ENCODE data around the gene HAGHL.
"Not testable (repeated sequence)": the region's sequence is repeated elsewhere in the genome, so short reads cannot be mapped to it uniquely, and the experiment has no call there.

Gene HAGHL

DNA sequence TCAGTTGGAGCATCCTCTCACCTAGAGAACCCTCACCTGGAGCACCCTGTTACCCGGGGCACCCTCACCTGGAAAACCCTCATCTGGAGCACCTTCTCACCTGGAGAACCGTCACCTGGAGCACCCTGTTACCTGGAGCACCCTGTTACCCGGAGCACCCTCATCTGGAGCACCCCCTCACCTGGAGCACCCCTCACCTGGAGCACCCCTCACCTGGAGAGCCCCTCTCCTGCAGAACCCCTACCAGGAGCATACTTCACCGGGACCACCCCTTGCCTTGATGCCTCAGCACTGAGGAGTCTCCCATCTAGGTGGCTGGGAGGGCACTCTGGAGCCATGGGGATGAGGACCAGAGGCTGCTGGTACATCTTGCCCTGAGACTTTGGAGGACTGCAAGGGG is 17.9 kb upstream of the HAGHL start:
- DNase-seq (ENCODE audit: low spot score in 2 of 2), result no peak
- H3K27me3 ChIP-seq (ENCODE audit: low read depth), result peaks cover 18% of the 10 kb centered on the region
- H3K36me3 ChIP-seq (replicated peaks), result no peaks in the 10 kb centered on the region
- H3K4me3 ChIP-seq, result no peak overlapping the region
- H3K9me3 ChIP-seq, result no peaks in the 10 kb centered on the region
- in situ Hi-C loops (cut with MboI; ENCODE audit: low sequenced_read_pairs), result no loop called here
- peaks cover 4% of the 10 kb centered on the region; the same call in 1 of the 2 replicates for H3K4me1 ChIP-seq

DNA sequence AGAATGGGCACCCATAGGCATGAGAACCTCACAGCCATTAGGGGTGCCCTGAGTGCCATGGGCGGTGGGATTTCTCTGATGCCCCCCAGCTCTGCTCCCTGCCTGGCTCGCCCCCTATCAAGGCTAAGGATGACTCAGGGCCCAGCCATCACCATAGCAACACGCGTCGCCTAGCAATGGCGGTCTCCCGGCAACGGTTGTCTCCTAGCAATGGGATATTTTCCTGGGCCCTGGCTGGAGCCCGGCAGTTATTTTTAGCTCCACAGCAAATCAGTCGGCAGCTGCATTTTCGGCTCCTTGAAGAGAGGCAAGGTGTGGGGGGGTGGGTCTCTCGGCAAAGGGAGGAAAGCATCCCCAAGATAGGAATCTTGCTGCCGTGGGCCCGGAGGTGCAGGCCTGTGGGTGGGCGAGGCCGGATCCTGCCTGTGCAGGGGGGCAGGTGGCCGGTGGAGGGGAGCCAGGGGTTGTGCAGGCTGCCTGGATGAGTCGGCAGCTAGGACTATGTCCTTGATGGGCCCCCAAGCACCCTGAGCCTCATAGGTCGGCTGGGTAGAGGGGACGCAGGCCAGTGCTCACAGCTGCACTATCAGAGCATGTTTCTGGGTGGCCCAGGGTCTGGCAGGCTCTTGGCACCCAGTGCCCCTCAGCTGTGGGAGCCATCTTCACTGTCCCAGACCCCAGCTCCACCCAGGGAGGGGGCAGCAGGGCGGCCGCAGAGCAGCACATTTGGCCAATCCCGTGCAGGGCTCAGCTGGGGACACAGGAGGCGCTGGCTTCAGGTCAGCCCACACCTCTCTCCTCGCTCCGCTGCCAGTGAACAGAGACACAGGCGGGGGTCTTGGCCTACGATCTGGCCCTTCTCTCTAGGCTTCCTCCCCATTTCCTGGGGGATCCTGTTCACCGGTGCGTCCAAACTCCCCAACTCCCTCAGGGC is 17.1 kb upstream of the HAGHL start:
- no peaks in the 10 kb centered on the region for H3K36me3 ChIP-seq (replicated peaks)
- in situ Hi-C loops (cut with MboI; ENCODE audit: low sequenced_read_pairs), result no loop called here
- H3K27me3 ChIP-seq (ENCODE audit: low read depth), result peaks cover 18% of the 10 kb centered on the region

DNA sequence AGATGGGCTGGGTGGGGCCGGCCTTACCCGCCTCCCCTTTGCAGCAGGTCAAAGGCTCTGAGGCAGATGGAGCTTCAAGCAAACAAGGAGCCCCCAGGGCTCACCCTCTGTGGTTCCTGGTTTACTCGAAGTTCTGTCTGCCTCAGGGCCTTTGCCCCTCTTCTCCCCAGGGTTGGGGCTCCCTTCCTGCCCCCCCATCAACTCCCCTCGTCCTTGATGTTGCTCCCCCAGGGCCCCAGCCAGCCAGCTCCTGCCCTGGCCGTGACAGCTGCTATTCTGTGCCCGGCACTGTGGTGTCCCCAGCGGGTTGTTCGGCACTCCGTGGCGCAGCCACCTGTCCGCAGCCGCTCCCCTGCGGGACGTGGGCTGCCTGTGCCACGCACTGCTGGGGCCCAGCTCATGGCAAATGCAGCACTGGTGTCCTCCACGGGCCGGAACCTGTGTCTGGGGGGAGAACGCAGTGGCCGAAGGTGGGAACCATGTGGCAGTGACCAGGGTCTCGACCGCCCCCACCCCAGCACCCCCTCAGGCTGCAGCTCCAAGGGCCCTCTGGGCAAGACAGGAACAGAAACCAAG is 16.3 kb upstream of the HAGHL start:
- Histone ChIP-seq H3K4me3 (no peak overlapping the region), H3K9me3 (no peaks in the 10 kb centered on the region), H3K27me3 (ENCODE audit: low read depth) (peaks cover 18% of the 10 kb centered on the region), H3K4me1 (peaks cover 4% of the 10 kb centered on the region; the same call in 1 of the 2 replicates), H3K36me3 (replicated peaks) (no peaks in the 10 kb centered on the region)
- no peak for DNase-seq (ENCODE audit: low spot score in 2 of 2)
- in situ Hi-C loops (cut with MboI; ENCODE audit: low sequenced_read_pairs), result no loop called here

More for the DNA sequence above, 17.1 kb upstream of the HAGHL start:
- H3K4me3 ChIP-seq, result no peak overlapping the region
- DNase-seq (ENCODE audit: low spot score in 2 of 2), result peak; percentile 60 to 84
- H3K4me1 ChIP-seq, result peaks cover 4% of the 10 kb centered on the region; the same call in 1 of the 2 replicates
- no peaks in the 10 kb centered on the region for H3K9me3 ChIP-seq

DNA sequence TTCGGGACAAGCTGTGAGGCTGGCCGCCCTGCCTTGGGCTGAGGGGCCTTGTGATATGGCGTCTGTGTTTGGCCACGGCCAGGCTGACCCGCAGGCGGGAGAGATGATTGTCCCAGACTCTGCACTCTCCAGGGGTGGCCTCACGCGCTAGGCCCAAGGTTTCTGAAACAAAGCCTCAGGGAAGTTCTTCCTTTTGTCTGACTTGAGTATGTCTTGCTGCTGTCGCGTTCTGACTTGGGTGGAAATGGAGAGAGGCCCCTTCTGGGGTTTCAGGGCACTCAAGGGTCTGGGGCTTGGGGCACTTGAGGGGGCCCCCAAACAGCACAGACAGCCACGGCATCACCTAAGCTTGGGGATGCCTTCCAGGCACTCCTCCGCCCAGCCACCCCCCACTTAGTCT is 15.8 kb upstream of the HAGHL start:
- in situ Hi-C loops (cut with MboI; ENCODE audit: low sequenced_read_pairs), result no loop called here

DNA sequence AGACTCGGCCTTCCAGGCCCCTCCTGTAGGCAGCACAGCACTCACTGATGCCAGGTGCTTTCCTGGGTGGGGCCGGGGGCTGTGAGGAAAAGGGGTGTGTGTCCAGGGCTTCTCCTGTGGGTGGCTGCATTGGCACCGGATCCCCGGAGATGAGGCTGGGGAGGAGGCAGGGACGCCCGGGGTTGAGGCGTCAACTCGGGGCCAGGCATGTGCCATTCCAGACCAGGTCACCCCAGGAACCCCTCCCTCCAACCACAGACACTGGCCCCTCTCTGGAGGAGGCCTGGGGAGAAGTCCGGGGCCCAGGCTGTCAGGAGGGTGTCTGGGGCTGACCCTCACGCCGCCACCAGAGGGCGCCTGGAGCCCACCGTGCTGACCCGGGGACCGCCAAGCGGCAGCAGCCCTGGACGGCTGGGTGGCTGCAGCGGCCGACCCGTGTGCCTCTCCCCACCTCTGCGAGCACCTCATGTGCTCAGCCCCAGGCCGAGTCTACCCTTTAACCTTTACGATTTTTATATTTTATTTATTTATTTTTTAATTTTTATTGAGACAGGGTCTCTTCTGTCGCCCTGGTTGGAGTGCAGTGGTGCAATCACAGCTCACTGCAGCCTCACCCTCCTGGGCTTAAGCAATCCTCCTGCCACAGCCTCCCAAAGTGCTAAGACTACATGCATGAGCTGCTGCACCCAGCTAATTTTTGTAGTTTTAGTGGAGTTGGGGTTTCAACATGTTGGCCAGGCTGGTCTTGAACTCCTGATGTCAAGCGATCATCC is 15.2 kb upstream of the HAGHL start:
- no peak overlapping the region for H3K4me3 ChIP-seq
- in situ Hi-C loops (cut with MboI; ENCODE audit: low sequenced_read_pairs), result no loop called here
- DNase-seq (ENCODE audit: low spot score in 2 of 2), result peak; percentile 71 to 91
- peaks cover 12% of the 10 kb centered on the region; the same call in 1 of the 2 replicates for H3K4me1 ChIP-seq
- H3K27me3 ChIP-seq (ENCODE audit: low read depth), result peaks cover 11% of the 10 kb centered on the region
- no peaks in the 10 kb centered on the region for H3K9me3 ChIP-seq
- peaks cover 1% of the 10 kb centered on the region; the same call in 1 of the 2 replicates for H3K36me3 ChIP-seq (replicated peaks)

More for the DNA sequence above, 15.8 kb upstream of the HAGHL start:
- Histone ChIP-seq H3K9me3 (no peaks in the 10 kb centered on the region), H3K4me1 (peaks cover 7% of the 10 kb centered on the region; the same call in 1 of the 2 replicates), H3K27me3 (ENCODE audit: low read depth) (peaks cover 17% of the 10 kb centered on the region), H3K36me3 (replicated peaks) (no peaks in the 10 kb centered on the region), H3K4me3 (no peak overlapping the region)
- no peak for DNase-seq (ENCODE audit: low spot score in 2 of 2)

DNA sequence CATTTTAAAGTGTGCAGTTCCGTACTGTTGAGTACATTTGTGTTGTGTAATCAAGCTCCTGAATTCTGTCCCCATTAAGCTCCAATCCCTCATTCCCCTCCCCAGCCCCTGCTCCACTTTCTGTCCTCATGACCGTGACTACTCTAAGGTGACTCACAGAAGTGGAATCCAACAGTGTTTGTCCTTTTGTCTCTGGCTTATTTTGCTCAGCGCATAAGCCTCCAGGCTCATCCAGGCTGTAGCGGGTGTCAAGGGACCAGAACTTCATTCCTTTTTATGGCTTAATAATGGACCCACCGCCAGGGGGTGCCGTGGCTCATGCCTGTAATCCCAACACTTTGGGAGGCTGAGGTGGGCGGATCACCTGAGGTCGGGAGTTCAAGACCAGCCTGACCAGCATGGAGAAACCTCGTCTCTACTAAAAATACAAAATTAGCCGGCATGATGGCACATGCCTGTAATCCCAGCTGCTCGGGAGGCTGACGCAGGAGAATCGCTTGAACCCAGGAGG is 14.1 kb upstream of the HAGHL start:
- H3K27me3 ChIP-seq (ENCODE audit: low read depth); H3K4me3 ChIP-seq; H3K36me3 ChIP-seq (replicated peaks); H3K9me3 ChIP-seq; in situ Hi-C loops (cut with MboI; ENCODE audit: low sequenced_read_pairs): not testable (repeated sequence)
- H3K4me1 ChIP-seq, result peaks cover 12% of the 10 kb centered on the region; the same call in 1 of the 2 replicates
- peak; percentile 82 to 88 for DNase-seq (ENCODE audit: low spot score in 2 of 2)

DNA sequence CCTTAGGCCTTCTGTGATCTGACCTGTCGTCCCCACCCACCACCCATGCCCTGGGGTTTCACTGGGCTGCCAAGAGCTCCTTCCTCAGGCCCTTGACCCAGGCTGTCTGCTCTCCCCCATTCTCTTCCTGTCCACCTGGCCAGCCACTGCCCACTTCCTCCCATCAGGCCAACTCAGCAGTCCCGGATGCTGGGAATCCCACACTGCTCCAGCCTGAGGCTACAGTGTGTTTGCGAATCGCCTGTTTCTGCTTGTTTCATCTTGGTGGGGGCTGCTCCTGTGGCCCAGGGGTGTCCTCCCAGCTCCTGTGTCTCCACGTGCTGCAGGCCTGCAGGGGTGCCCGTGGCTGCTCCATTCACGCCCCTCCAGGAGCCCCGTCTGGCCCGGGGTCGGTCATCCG is 12.8 kb upstream of the HAGHL start:
- Histone ChIP-seq H3K4me1 (peaks cover 12% of the 10 kb centered on the region; the same call in 1 of the 2 replicates), H3K9me3 (no peaks in the 10 kb centered on the region), H3K36me3 (replicated peaks) (peaks cover 3% of the 10 kb centered on the region; the same call in 1 of the 2 replicates), H3K27me3 (ENCODE audit: low read depth) (no peaks in the 10 kb centered on the region), H3K4me3 (no peak overlapping the region)
- no peak for DNase-seq (ENCODE audit: low spot score in 2 of 2)
- in situ Hi-C loops (cut with MboI; ENCODE audit: low sequenced_read_pairs), result no loop called here

DNA sequence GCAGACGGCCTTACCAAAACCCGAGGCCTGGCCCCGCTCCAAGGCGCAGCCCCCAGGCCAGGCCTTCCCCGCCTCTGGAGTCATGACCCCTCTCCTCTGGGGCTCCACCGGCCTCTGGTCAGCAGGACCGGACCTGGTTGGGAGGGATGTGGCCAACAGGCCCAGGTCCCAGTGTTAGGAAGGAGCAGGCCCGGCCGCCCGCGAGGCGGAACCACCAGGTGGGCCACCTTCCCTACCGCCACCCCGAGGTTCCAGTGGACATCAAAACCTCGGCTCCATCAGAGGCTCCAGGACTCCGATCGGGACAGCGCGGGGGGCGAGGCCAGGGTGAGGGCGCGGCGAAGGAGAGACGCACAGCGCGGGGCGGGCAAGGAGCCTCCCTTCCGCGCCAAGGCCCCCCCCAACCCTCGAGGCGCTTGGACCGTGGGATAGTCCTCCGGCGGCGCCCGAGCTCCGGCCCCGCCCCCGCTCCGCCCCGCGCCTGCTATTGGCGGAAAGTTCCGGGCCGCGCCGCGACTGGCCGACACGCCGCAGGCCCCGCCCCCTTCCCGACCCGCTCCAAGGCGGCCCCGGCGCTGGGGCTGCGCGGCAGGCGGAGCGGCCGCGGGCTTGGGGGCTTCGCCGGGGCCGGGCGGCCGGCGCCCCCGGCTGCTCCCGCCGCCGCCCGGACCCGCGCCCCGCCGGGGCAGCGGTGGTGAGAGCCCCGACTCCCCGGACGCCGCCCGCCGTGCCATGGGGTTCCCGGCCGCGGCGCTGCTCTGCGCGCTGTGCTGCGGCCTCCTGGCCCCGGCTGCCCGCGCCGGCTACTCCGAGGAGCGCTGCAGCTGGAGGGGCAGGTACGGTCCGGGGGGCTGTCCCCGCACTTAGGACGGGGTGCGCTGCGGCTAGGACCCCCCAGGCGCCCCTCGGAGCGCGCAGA is 12.1 kb upstream of the HAGHL start, which contains the start of gene METRN:
Gene METRN, plus strand, starts transcription at position 561 of the 919 bp plus-strand sequence. Its CDS starts 172 bp downstream, at position 733.
- peaks cover 13% of the 10 kb centered on the region for H3K4me1 ChIP-seq
- in situ Hi-C loops (cut with MboI; ENCODE audit: low sequenced_read_pairs), result no loop called here

DNA sequence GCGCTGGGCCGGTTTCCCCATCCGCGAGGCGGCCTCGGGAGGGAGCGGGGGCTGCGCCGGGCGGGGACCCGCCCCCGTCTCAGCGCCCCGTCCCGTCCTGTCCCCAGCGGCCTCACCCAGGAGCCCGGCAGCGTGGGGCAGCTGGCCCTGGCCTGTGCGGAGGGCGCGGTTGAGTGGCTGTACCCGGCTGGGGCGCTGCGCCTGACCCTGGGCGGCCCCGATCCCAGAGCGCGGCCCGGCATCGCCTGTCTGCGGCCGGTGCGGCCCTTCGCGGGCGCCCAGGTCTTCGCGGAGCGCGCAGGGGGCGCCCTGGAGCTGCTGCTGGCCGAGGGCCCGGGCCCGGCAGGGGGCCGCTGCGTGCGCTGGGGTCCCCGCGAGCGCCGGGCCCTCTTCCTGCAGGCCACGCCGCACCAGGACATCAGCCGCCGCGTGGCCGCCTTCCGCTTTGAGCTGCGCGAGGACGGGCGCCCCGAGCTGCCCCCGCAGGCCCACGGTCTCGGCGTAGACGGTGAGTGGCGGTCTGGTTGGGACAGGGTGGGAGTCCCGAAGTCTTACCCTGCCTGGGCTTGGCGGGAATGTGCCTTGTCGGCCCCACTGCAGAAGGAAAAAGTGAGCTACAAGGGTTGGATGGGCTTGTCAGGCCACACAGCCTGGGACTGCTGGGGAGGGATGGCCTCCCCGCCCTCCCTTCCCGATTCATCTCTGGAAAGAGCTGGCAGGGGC is 11.3 kb upstream of the HAGHL start:
- no peaks in the 10 kb centered on the region for H3K27me3 ChIP-seq (ENCODE audit: low read depth)

More for the DNA sequence above, 12.1 kb upstream of the HAGHL start, which contains the start of gene METRN:
- no peaks in the 10 kb centered on the region for H3K27me3 ChIP-seq (ENCODE audit: low read depth)
- peaks cover 3% of the 10 kb centered on the region; the same call in 1 of the 2 replicates for H3K36me3 ChIP-seq (replicated peaks)
- peak; percentile 85 to 97 for DNase-seq (ENCODE audit: low spot score in 2 of 2)
- no peaks in the 10 kb centered on the region for H3K9me3 ChIP-seq
- H3K4me3 ChIP-seq, result peak within 1 kb of the TSS; percentile 46

DNA sequence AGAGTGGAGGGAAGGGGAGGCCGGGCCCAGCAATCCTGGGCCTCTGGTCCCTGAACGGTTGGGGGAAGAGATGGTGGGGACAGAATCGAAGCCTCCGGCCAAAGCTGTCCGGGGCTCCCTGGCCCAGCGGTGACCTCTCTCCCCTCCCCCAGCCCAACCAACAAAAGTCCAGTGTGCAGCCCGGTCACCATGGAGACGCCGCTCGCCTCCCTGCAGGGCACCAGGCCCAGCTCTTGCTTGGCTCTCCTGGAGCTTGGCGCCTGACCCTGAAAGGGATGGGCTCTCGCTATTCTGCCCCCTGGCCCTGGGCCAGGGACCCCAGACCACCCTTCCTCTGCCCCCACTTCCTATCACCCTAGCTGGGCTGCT is 10.7 kb upstream of the HAGHL start:
- Histone ChIP-seq H3K9me3 (no peaks in the 10 kb centered on the region), H3K4me1 (peaks cover 20% of the 10 kb centered on the region), H3K36me3 (replicated peaks) (peaks cover 3% of the 10 kb centered on the region; the same call in 1 of the 2 replicates), H3K4me3 (peak overlapping the region; percentile 46), H3K27me3 (ENCODE audit: low read depth) (no peaks in the 10 kb centered on the region)
- DNase-seq (ENCODE audit: low spot score in 2 of 2), result peak; percentile 34 to 78
- in situ Hi-C loops (cut with MboI; ENCODE audit: low sequenced_read_pairs), result no loop called here

More for the DNA sequence above, 11.3 kb upstream of the HAGHL start:
- H3K9me3 ChIP-seq, result no peaks in the 10 kb centered on the region
- H3K36me3 ChIP-seq (replicated peaks), result peaks cover 3% of the 10 kb centered on the region; the same call in 1 of the 2 replicates
- in situ Hi-C loops (cut with MboI; ENCODE audit: low sequenced_read_pairs), result no loop called here
- peaks cover 20% of the 10 kb centered on the region for H3K4me1 ChIP-seq
- peak; percentile 32 to 65 for DNase-seq (ENCODE audit: low spot score in 2 of 2)
- peak overlapping the region; percentile 46 for H3K4me3 ChIP-seq

DNA sequence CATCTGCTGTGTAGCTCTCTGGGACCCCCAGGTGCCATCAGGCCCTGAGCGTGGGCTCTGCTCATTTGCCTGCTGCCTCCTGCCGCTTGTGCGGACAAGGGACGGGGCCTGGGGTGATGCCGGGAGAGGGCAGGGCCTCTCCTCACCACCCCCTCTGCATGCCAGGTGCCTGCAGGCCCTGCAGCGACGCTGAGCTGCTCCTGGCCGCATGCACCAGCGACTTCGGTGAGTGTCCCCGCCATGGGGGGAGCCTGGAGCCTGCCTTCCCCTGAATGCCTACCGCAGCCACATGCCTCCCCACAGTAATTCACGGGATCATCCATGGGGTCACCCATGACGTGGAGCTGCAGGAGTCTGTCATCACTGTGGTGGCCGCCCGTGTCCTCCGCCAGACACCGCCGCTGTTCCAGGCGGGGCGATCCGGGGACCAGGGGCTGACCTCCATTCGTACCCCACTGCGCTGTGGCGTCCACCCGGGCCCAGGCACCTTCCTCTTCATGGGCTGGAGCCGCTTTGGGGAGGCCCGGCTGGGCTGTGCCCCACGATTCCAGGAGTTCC is 10.1 kb upstream of the HAGHL start:
- DNase-seq (ENCODE audit: low spot score in 2 of 2), result no peak
- H3K27me3 ChIP-seq (ENCODE audit: low read depth), result no peaks in the 10 kb centered on the region
- no peaks in the 10 kb centered on the region for H3K9me3 ChIP-seq
- H3K4me3 ChIP-seq, result peak overlapping the region; percentile 46; the same call in 1 of the 2 replicates
- peaks cover 25% of the 10 kb centered on the region for H3K4me1 ChIP-seq
- peaks cover 7% of the 10 kb centered on the region; the same call in 1 of the 2 replicates for H3K36me3 ChIP-seq (replicated peaks)
- in situ Hi-C loops (cut with MboI; ENCODE audit: low sequenced_read_pairs), result no loop called here
